Muscle layer of duodenum (tissue), 2 donors: ENCODE data around the gene PPP2R5C.
A peak's percentile ranks its signal among the peaks of the same experiment; 100 is the strongest.

ENCODE experiments used
- H3K27ac ChIP-seq: one replicate; pipeline ENCODE4 v1.7.0; 2013; ENCODE audit warnings: mild to moderate bottlenecking, low read length
- H3K27me3 ChIP-seq: one replicate; pipeline ENCODE4 v1.7.0; 2013; ENCODE audit warnings: low read depth, mild to moderate bottlenecking, control low read depth, low read length
- H3K36me3 ChIP-seq, 2 donors: one replicate each; pipeline ENCODE4 v1.7.0; 2013; ENCODE audit warnings: low read length in 2 of 2, control low read depth in 1 of 2, mild to moderate bottlenecking in 1 of 2; ENCODE audit not compliant: insufficient read depth in 2 of 2, control insufficient read depth in 1 of 2
- H3K4me1 ChIP-seq, 2 donors: one replicate each; pipeline ENCODE4 v1.7.0; 2013; ENCODE audit warnings: low read length in 2 of 2, mild to moderate bottlenecking in 2 of 2, control low read depth in 1 of 2, moderate library complexity in 1 of 2; ENCODE audit not compliant: insufficient read depth in 2 of 2, control insufficient read depth in 1 of 2
- H3K4me3 ChIP-seq, 2 donors: one replicate each; pipeline ENCODE4 v1.7.0; 2013; ENCODE audit warnings: low read length in 2 of 2, low read depth in 1 of 2, mild to moderate bottlenecking in 1 of 2
- H3K9me3 ChIP-seq, 2 donors: one replicate each; pipeline ENCODE4 v1.7.0; 2013; ENCODE audit warnings: low read length in 2 of 2, control low read depth in 1 of 2, mild to moderate bottlenecking in 1 of 2; ENCODE audit not compliant: control insufficient read depth in 1 of 2
- donor health status: healthy.

PPP2R5C gene

GRCh38 chr14:101959277-101959676, 197.8 kb downstream of the PPP2R5C start:
- no peaks in the 10 kb centered on the region for H3K36me3 ChIP-seq
- H3K9me3 ChIP-seq: no peaks in the 10 kb centered on the region
- peaks cover 4 to 26% of the 10 kb centered on the region in 2 donors for H3K4me1 ChIP-seq
- no peak overlapping the region for H3K4me3 ChIP-seq
- H3K27ac ChIP-seq: no peak overlapping the region
- no peaks in the 10 kb centered on the region for H3K27me3 ChIP-seq

- H3K36me3 ChIP-seq: no peaks in the 10 kb centered on the region
- no peaks in the 10 kb centered on the region for H3K9me3 ChIP-seq
- no peaks in the 10 kb centered on the region for H3K27me3 ChIP-seq
- peaks cover 4 to 26% of the 10 kb centered on the region in 2 donors for H3K4me1 ChIP-seq
- no peak overlapping the region for H3K27ac ChIP-seq
- no peak overlapping the region for H3K4me3 ChIP-seq
These were observed 198.7 kb downstream of the PPP2R5C start for GRCh38 chr14:101960225-101960624.

GRCh38 chr14:101961011-101961721, 199.7 kb downstream of the PPP2R5C start:
- Histone ChIP-seq H3K9me3 (no peaks in the 10 kb centered on the region), H3K27ac (no peak overlapping the region), H3K27me3 (no peaks in the 10 kb centered on the region), H3K36me3 (no peaks in the 10 kb centered on the region), H3K4me1 (peaks cover 11 to 32% of the 10 kb centered on the region in 2 donors), H3K4me3 (no peak overlapping the region)

- Histone ChIP-seq H3K36me3 (no peaks in the 10 kb centered on the region), H3K27me3 (no peaks in the 10 kb centered on the region), H3K9me3 (no peaks in the 10 kb centered on the region), H3K4me3 (no peak overlapping the region), H3K4me1 (peaks cover 16 to 39% of the 10 kb centered on the region in 2 donors), H3K27ac (peak overlapping the region; percentile 61)
These were observed 200.4 kb downstream of the PPP2R5C start for GRCh38 chr14:101961746-101962502.

GRCh38 chr14:101962503-101962874, 201.0 kb downstream of the PPP2R5C start:
- Histone ChIP-seq H3K4me3 (no peak overlapping the region), H3K27ac (peak overlapping the region; percentile 61), H3K9me3 (no peaks in the 10 kb centered on the region), H3K4me1 (peaks cover 18 to 41% of the 10 kb centered on the region in 2 donors), H3K27me3 (no peaks in the 10 kb centered on the region), H3K36me3 (no peaks in the 10 kb centered on the region)

GRCh38 chr14:101963052-101963451, 201.5 kb downstream of the PPP2R5C start:
- no peaks in the 10 kb centered on the region for H3K27me3 ChIP-seq
- no peak overlapping the region for H3K27ac ChIP-seq
- no peak overlapping the region for H3K4me3 ChIP-seq
- H3K4me1 ChIP-seq: peaks cover 18 to 41% of the 10 kb centered on the region in 2 donors
- H3K36me3 ChIP-seq: no peaks in the 10 kb centered on the region
- no peaks in the 10 kb centered on the region for H3K9me3 ChIP-seq

- H3K9me3 ChIP-seq: no peaks in the 10 kb centered on the region
- peaks cover 18 to 41% of the 10 kb centered on the region in 2 donors for H3K4me1 ChIP-seq
- H3K36me3 ChIP-seq: no peaks in the 10 kb centered on the region
- H3K27me3 ChIP-seq: no peaks in the 10 kb centered on the region
- H3K4me3 ChIP-seq: no peak overlapping the region
- H3K27ac ChIP-seq: peak overlapping the region; percentile 75
These were observed 202.3 kb downstream of the PPP2R5C start for GRCh38 chr14:101963656-101964296.

- Histone ChIP-seq H3K36me3 (no peaks in the 10 kb centered on the region), H3K27ac (peak within 1 kb of the TSS; percentile 95), H3K9me3 (no peaks in the 10 kb centered on the region), H3K4me1 (peaks cover 18 to 41% of the 10 kb centered on the region in 2 donors), H3K27me3 (no peaks in the 10 kb centered on the region), H3K4me3 (peak within 1 kb of the TSS; percentile 79 to 100)
These were observed 203.0 kb downstream of the PPP2R5C start, which contains the start of gene DYNC1H1 for GRCh38 chr14:101964297-101965180. TSS of gene DYNC1H1 (plus strand) at chr14:101964573. CDS start at chr14:101964692, 119 bp downstream.

GRCh38 chr14:101965181-101965544, 203.7 kb downstream of the PPP2R5C start:
- peaks cover 18 to 41% of the 10 kb centered on the region in 2 donors for H3K4me1 ChIP-seq
- no peaks in the 10 kb centered on the region for H3K36me3 ChIP-seq
- H3K9me3 ChIP-seq: no peaks in the 10 kb centered on the region
- no peaks in the 10 kb centered on the region for H3K27me3 ChIP-seq
- peak overlapping the region; percentile 79 to 100 for H3K4me3 ChIP-seq
- H3K27ac ChIP-seq: peak overlapping the region; percentile 95

- Histone ChIP-seq H3K4me3 (peak overlapping the region; percentile 79 to 100), H3K9me3 (no peaks in the 10 kb centered on the region), H3K27ac (peak overlapping the region; percentile 95), H3K27me3 (no peaks in the 10 kb centered on the region), H3K36me3 (no peaks in the 10 kb centered on the region), H3K4me1 (peaks cover 18 to 40% of the 10 kb centered on the region in 2 donors)
These were observed 204.5 kb downstream of the PPP2R5C start for GRCh38 chr14:101965770-101966722.
